GM19397 (cell line): ENCODE results near the gene LRP2BP.
"Not testable (repeated sequence)": the region's sequence is repeated elsewhere in the genome, so short reads cannot be mapped to it uniquely, and the experiment has no call there.

Source experiments
- ATAC-seq: cut with Tn5 transposase; IDR thresholded peaks from one replicate; pipeline ENCODE4 v1.9.1; 2021; ENCODE audit warnings: mild to moderate bottlenecking, moderate library complexity; ENCODE audit not compliant: unreplicated experiment

Gene LRP2BP

GRCh38 chr4:185329879-185330510 lies 65.7 kb downstream of the LRP2BP start:
- not testable (repeated sequence) for ATAC-seq

- no peak for ATAC-seq
Observed at GRCh38 chr4:185328586-185328985, 67.1 kb downstream of the LRP2BP start.

GRCh38 chr4:185325721-185326120 lies 70.0 kb downstream of the LRP2BP start:
- ATAC-seq = not testable (repeated sequence)

- ATAC-seq = not testable (repeated sequence)
Observed at GRCh38 chr4:185324361-185324760, 71.4 kb downstream of the LRP2BP start.

GRCh38 chr4:185323606-185324005 lies 72.1 kb downstream of the LRP2BP start:
- ATAC-seq = no peak

GRCh38 chr4:185322803-185323202 lies 72.9 kb downstream of the LRP2BP start:
- no peak for ATAC-seq

- ATAC-seq = no peak
Observed at GRCh38 chr4:185318679-185319078, 77.0 kb downstream of the LRP2BP start.

GRCh38 chr4:185317880-185318279 lies 77.8 kb downstream of the LRP2BP start:
- ATAC-seq = no peak

GRCh38 chr4:185317462-185317861 lies 78.3 kb downstream of the LRP2BP start:
- not testable (repeated sequence) for ATAC-seq
